RWPE2 (cell line): ENCODE measurements around the gene TRIM7.

Source experiments
- ATAC-seq: fragments of 200-7000 bp; cut with Tn5 transposase; 3 replicates; pipeline ENCODE4 v1.9.1; 2021; ENCODE audit warnings: low read depth
- DNase-seq: peaks from one replicate; pipeline ENCODE4 v3.0.0-alpha.2; 2020; ENCODE audit warnings: low spot score
- H3K27ac ChIP-seq: fragments of 450-650 bp; 2 replicates; pipeline ENCODE4 v1.5.1; 2017; ENCODE audit warnings: mild to moderate bottlenecking; ENCODE audit not compliant: poor library complexity, severe bottlenecking
- H3K27me3 ChIP-seq: fragments of 250-450 bp; sonication (Bioruptor Pico); 2 replicates; pipeline ENCODE4 v1.5.1; 2021; ENCODE audit warnings: mild to moderate bottlenecking, moderate library complexity; ENCODE audit not compliant: insufficient read depth, poor library complexity, severe bottlenecking
- H3K36me3 ChIP-seq: fragments of 250-450 bp; sonication (Bioruptor Pico); 2 replicates; pipeline ENCODE4 v1.5.1; 2020; ENCODE audit warnings: low read depth, mild to moderate bottlenecking, moderate library complexity
- H3K4me1 ChIP-seq: fragments of 250-450 bp; sonication (Bioruptor Pico); 2 replicates; pipeline ENCODE4 v1.5.1; 2021; ENCODE audit warnings: mild to moderate bottlenecking, moderate library complexity; ENCODE audit not compliant: insufficient read depth, poor library complexity, severe bottlenecking
- H3K4me3 ChIP-seq: fragments of 250-450 bp; sonication (Bioruptor Pico); 2 replicates; pipeline ENCODE4 v1.5.1; 2021; ENCODE audit warnings: mild to moderate bottlenecking, moderate library complexity; ENCODE audit not compliant: severe bottlenecking
- H3K9me3 ChIP-seq: fragments of 250-450 bp; sonication (Bioruptor Pico); 2 replicates; pipeline ENCODE4 v1.5.1; 2021; ENCODE audit warnings: mild to moderate bottlenecking, moderate library complexity; ENCODE audit not compliant: severe bottlenecking
- CTCF ChIP-seq: fragments of 450-650 bp; IDR thresholded peaks from one replicate; pipeline ENCODE4 v1.5.1; 2017; ENCODE audit warnings: mild to moderate bottlenecking, moderate library complexity; ENCODE audit not compliant: poor library complexity, severe bottlenecking

The TRIM7 gene

GRCh38 chr5:181203777-181204112 is 1.3 kb downstream of the TRIM7 start:
- ATAC-seq = peak; percentile 4; the same call in 2 of the 3 replicates
- peak; percentile 76 for DNase-seq
- Histone ChIP-seq H3K9me3 (no peaks in the 10 kb centered on the region), H3K27ac (peak overlapping the region; percentile 76), H3K4me3 (peak overlapping the region; percentile 67), H3K27me3 (no peaks in the 10 kb centered on the region), H3K36me3 (peaks cover 21% of the 10 kb centered on the region), H3K4me1 (peaks cover 12% of the 10 kb centered on the region)
- TF ChIP-seq CTCF = no peak

GRCh38 chr5:181203093-181203711 is 1.8 kb downstream of the TRIM7 start:
- H3K4me3 ChIP-seq = peak overlapping the region; percentile 67

GRCh38 chr5:181200816-181201215 is 4.2 kb downstream of the TRIM7 start:
- Histone ChIP-seq H3K27me3 (no peaks in the 10 kb centered on the region), H3K4me1 (peaks cover 5% of the 10 kb centered on the region), H3K36me3 (peaks cover 27% of the 10 kb centered on the region), H3K9me3 (no peaks in the 10 kb centered on the region), H3K4me3 (no peak overlapping the region), H3K27ac (no peak overlapping the region)
- no peak for DNase-seq
- ATAC-seq = no peak
- no peak for TF ChIP-seq CTCF

More at GRCh38 chr5:181203093-181203711, 1.8 kb downstream of the TRIM7 start:
- ATAC-seq = no peak
- peaks cover 23% of the 10 kb centered on the region for H3K36me3 ChIP-seq
- DNase-seq = no peak
- peak overlapping the region; percentile 76 for H3K27ac ChIP-seq
- H3K4me1 ChIP-seq = peaks cover 10% of the 10 kb centered on the region
- H3K9me3 ChIP-seq = no peaks in the 10 kb centered on the region
- H3K27me3 ChIP-seq = no peaks in the 10 kb centered on the region
- no peak for TF ChIP-seq CTCF

- H3K36me3 ChIP-seq = peaks cover 27% of the 10 kb centered on the region
- no peak overlapping the region for H3K27ac ChIP-seq
- no peak overlapping the region for H3K4me3 ChIP-seq
- H3K9me3 ChIP-seq = no peaks in the 10 kb centered on the region
- ATAC-seq (no peak), DNase-seq (no peak)
- peaks cover 4% of the 10 kb centered on the region for H3K4me1 ChIP-seq
- no peaks in the 10 kb centered on the region for H3K27me3 ChIP-seq
- TF ChIP-seq CTCF = no peak
Measured at GRCh38 chr5:181199881-181200638, 4.9 kb downstream of the TRIM7 start.
